ENCODE measurements around the gene C17orf107. TPM values are rescaled to one million over a fixed set of nuclear protein-coding genes. Genes with fewer than 3 reads are reported as not detected.
A peak's percentile ranks its signal among the peaks of the same experiment; 100 is the strongest.
"Not testable (repeated sequence)": the region's sequence is repeated elsewhere in the genome, so short reads cannot be mapped to it uniquely, and the experiment has no call there.

C17orf107 gene
- total RNA-seq = 1 to 10 TPM; 1.9 to 3.0 TPM

- H3K9me3 Mint-ChIP-seq = no peaks in the 10 kb centered on the region
Measured at GRCh38 chr17:4899341-4900230, at the start of gene C17orf107. TSS of gene C17orf107 (plus strand) at chr17:4899536. CDS start at chr17:4899763, 227 bp downstream.

GRCh38 chr17:4850246-4850645 lies 49.1 kb upstream of the C17orf107 start:
- peaks cover 9% of the 10 kb centered on the region for H3K9me3 Mint-ChIP-seq
- POLR2A ChIA-PET = no interaction called here
- peaks cover 14% of the 10 kb centered on the region for H3K4me1 Mint-ChIP-seq
- peaks cover 25% of the 10 kb centered on the region for H3K36me3 Mint-ChIP-seq
- no peak for DNase-seq
- peaks cover 4% of the 10 kb centered on the region for H3K27me3 Mint-ChIP-seq
- no peak overlapping the region for H3K27ac Mint-ChIP-seq
- H3K4me3 Mint-ChIP-seq = no peak overlapping the region
- ATAC-seq (ENCODE audit: low read depth) = no peak

More at GRCh38 chr17:4899341-4900230, at the start of gene C17orf107:
- H3K27me3 Mint-ChIP-seq = peaks cover 6% of the 10 kb centered on the region
- peaks cover 5% of the 10 kb centered on the region for H3K36me3 Mint-ChIP-seq
- peak; percentile 87 for DNase-seq
- H3K4me3 Mint-ChIP-seq = peak within 1 kb of the TSS; percentile 88
- ATAC-seq (ENCODE audit: low read depth) = peak; percentile 71
- POLR2A ChIA-PET = interaction anchor here (0.6 to 2.2 kb wide), 13 partner anchors 9 to 344 kb away, joined by 3 to 8 read pairs (median 3); partner anchors contain the start of genes ARRB2, MYBBP1A, PFN1 and PLD2
- peak within 1 kb of the TSS; percentile 84 for H3K27ac Mint-ChIP-seq
- H3K4me1 Mint-ChIP-seq = peaks cover 21% of the 10 kb centered on the region

GRCh38 chr17:4851084-4851483 lies 48.3 kb upstream of the C17orf107 start:
- H3K9me3 Mint-ChIP-seq = peaks cover 9% of the 10 kb centered on the region
- H3K36me3 Mint-ChIP-seq = peaks cover 25% of the 10 kb centered on the region
- DNase-seq = no peak
- POLR2A ChIA-PET = interaction anchor here (0.6 kb wide), 1 partner anchor 343 kb away, joined by 3 read pairs; no protein-coding TSS in a partner anchor
- H3K27me3 Mint-ChIP-seq = peaks cover 4% of the 10 kb centered on the region
- no peak for ATAC-seq (ENCODE audit: low read depth)
- H3K4me1 Mint-ChIP-seq = peaks cover 14% of the 10 kb centered on the region
- no peak overlapping the region for H3K27ac Mint-ChIP-seq
- no peak overlapping the region for H3K4me3 Mint-ChIP-seq

- POLR2A ChIA-PET = no interaction called here
- no peak for ATAC-seq (ENCODE audit: low read depth)
- Mint-ChIP-seq H3K36me3 (peaks cover 31% of the 10 kb centered on the region), H3K4me3 (no peak overlapping the region), H3K4me1 (peaks cover 12% of the 10 kb centered on the region), H3K9me3 (peaks cover 9% of the 10 kb centered on the region), H3K27ac (peak overlapping the region; percentile 76), H3K27me3 (peaks cover 4% of the 10 kb centered on the region)
- DNase-seq = no peak
Measured at GRCh38 chr17:4852567-4853207, 46.6 kb upstream of the C17orf107 start.

GRCh38 chr17:4853208-4853671 lies 46.1 kb upstream of the C17orf107 start:
- peak overlapping the region; percentile 10 for H3K4me3 Mint-ChIP-seq
- POLR2A ChIA-PET = no interaction called here
- H3K4me1 Mint-ChIP-seq = peaks cover 12% of the 10 kb centered on the region
- peak overlapping the region; percentile 83 for H3K27ac Mint-ChIP-seq
- DNase-seq (no peak), ATAC-seq (ENCODE audit: low read depth) (no peak)
- H3K9me3 Mint-ChIP-seq = peaks cover 9% of the 10 kb centered on the region
- H3K27me3 Mint-ChIP-seq = peaks cover 4% of the 10 kb centered on the region
- peaks cover 30% of the 10 kb centered on the region for H3K36me3 Mint-ChIP-seq

GRCh38 chr17:4854111-4854681 lies 45.1 kb upstream of the C17orf107 start:
- peaks cover 9% of the 10 kb centered on the region for H3K9me3 Mint-ChIP-seq
- POLR2A ChIA-PET = no interaction called here
- peaks cover 12% of the 10 kb centered on the region for H3K4me1 Mint-ChIP-seq
- peaks cover 4% of the 10 kb centered on the region for H3K27me3 Mint-ChIP-seq
- peaks cover 30% of the 10 kb centered on the region for H3K36me3 Mint-ChIP-seq
- ATAC-seq (ENCODE audit: low read depth) = no peak
- no peak overlapping the region for H3K4me3 Mint-ChIP-seq
- H3K27ac Mint-ChIP-seq = no peak overlapping the region
- no peak for DNase-seq

- Mint-ChIP-seq H3K4me1 (peaks cover 8% of the 10 kb centered on the region), H3K27me3 (no peaks in the 10 kb centered on the region), H3K36me3 (peaks cover 25% of the 10 kb centered on the region), H3K9me3 (peaks cover 6% of the 10 kb centered on the region), H3K4me3 (no peak overlapping the region), H3K27ac (peak overlapping the region; percentile 30)
- DNase-seq (no peak), ATAC-seq (ENCODE audit: low read depth) (no peak)
- POLR2A ChIA-PET = no interaction called here
Measured at GRCh38 chr17:4856271-4856936, 42.9 kb upstream of the C17orf107 start.

- Mint-ChIP-seq H3K4me3 (no peak overlapping the region), H3K4me1 (peaks cover 8% of the 10 kb centered on the region), H3K27me3 (no peaks in the 10 kb centered on the region), H3K27ac (no peak overlapping the region), H3K36me3 (peaks cover 24% of the 10 kb centered on the region), H3K9me3 (peaks cover 6% of the 10 kb centered on the region)
- ATAC-seq (ENCODE audit: low read depth) = no peak
- DNase-seq = no peak
- POLR2A ChIA-PET = no interaction called here
Measured at GRCh38 chr17:4856937-4857314, 42.4 kb upstream of the C17orf107 start.

GRCh38 chr17:4857347-4857746 lies 42.0 kb upstream of the C17orf107 start:
- H3K9me3 Mint-ChIP-seq; H3K4me1 Mint-ChIP-seq; ATAC-seq (ENCODE audit: low read depth); H3K27me3 Mint-ChIP-seq; POLR2A ChIA-PET; DNase-seq; H3K4me3 Mint-ChIP-seq; H3K27ac Mint-ChIP-seq: not testable (repeated sequence)
- H3K36me3 Mint-ChIP-seq = peaks cover 20% of the 10 kb centered on the region

- no peak overlapping the region for H3K4me3 Mint-ChIP-seq
- H3K9me3 Mint-ChIP-seq = no peaks in the 10 kb centered on the region
- ATAC-seq (ENCODE audit: low read depth) (no peak), DNase-seq (no peak)
- peaks cover 18% of the 10 kb centered on the region for H3K36me3 Mint-ChIP-seq
- no peak overlapping the region for H3K27ac Mint-ChIP-seq
- H3K27me3 Mint-ChIP-seq = no peaks in the 10 kb centered on the region
- peaks cover 7% of the 10 kb centered on the region for H3K4me1 Mint-ChIP-seq
- POLR2A ChIA-PET = no interaction called here
Measured at GRCh38 chr17:4858068-4858881, 41.1 kb upstream of the C17orf107 start.

GRCh38 chr17:4858882-4859260 lies 40.5 kb upstream of the C17orf107 start:
- Mint-ChIP-seq H3K9me3 (no peaks in the 10 kb centered on the region), H3K27ac (no peak overlapping the region), H3K4me1 (peaks cover 4% of the 10 kb centered on the region), H3K36me3 (peaks cover 18% of the 10 kb centered on the region), H3K27me3 (no peaks in the 10 kb centered on the region), H3K4me3 (no peak overlapping the region)
- no peak for DNase-seq
- POLR2A ChIA-PET = no interaction called here
- no peak for ATAC-seq (ENCODE audit: low read depth)

GRCh38 chr17:4859816-4860625 lies 39.3 kb upstream of the C17orf107 start:
- Mint-ChIP-seq H3K4me1 (no peaks in the 10 kb centered on the region), H3K36me3 (peaks cover 14% of the 10 kb centered on the region), H3K4me3 (no peak overlapping the region), H3K27ac (no peak overlapping the region), H3K9me3 (no peaks in the 10 kb centered on the region), H3K27me3 (no peaks in the 10 kb centered on the region)
- DNase-seq = no peak
- ATAC-seq (ENCODE audit: low read depth) = no peak
- POLR2A ChIA-PET = interaction anchor here (1.4 kb wide), 1 partner anchor 10 kb away, joined by 3 read pairs; no protein-coding TSS in a partner anchor

Measured in activated naive CD8-positive, alpha-beta T cell treated with anti-CD3 and anti-CD28 coated beads, Interleukin-2, amount 10 ng/mL, durations not matched to agents 7 days and 5 days (primary cell).